ENCODE data around the gene SPHK2.
"Not testable (repeated sequence)": the region's sequence is repeated elsewhere in the genome, so short reads cannot be mapped to it uniquely, and the experiment has no call there.

Gene SPHK2

GRCh38 chr19:48618916-48619691 lies at the start of gene SPHK2, which contains the start of gene RPL18:
Gene SPHK2 (plus strand): TSS chr19:48619506. CDS start chr19:48620515, 1,009 bp downstream.
Gene RPL18 (minus strand): TSS chr19:48619178. CDS start chr19:48619143, 35 bp downstream.
- DNase-seq: peak; percentile 100

- peak; percentile 25 for DNase-seq
These were observed 49.5 kb upstream of the SPHK2 start for GRCh38 chr19:48569814-48570213.

- DNase-seq: peak; percentile 97
These were observed 47.7 kb upstream of the SPHK2 start for GRCh38 chr19:48571378-48572162.

GRCh38 chr19:48573163-48573505 lies 46.2 kb upstream of the SPHK2 start:
- DNase-seq: peak; percentile 38

DNA sequence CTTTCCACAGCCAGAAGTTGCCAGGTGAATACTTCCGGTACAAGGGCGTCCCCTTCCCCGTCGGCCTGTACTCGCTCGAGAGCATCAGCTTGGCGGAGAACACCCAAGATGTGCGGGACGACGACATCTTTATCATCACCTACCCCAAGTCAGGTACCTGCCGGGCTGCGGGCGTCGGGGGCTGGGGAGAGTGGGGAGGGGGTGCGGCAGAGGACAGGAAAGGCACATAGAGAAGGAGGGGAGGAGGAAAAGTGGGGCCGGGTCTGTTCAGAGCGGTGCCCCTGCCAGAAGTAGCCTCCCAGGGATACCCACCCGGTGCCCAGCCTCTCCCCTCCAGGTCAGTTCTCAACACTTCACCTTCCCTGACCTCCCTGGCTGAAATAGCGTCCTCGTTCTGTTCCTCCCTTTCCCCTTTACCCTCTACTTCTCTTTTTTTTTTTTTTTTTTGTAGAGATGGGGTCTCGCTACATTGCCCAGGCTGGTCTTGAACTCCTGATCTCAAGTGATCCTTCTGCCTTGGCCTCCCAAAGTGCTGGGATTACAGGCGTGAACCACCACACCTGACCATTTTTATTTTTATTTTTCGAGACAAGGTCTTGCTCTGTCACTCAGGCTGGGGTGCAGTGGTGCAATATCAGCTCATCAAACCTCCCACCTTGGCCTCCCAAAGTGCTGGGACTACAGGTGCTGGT lies 43.2 kb upstream of the SPHK2 start:
- DNase-seq: no peak

DNA sequence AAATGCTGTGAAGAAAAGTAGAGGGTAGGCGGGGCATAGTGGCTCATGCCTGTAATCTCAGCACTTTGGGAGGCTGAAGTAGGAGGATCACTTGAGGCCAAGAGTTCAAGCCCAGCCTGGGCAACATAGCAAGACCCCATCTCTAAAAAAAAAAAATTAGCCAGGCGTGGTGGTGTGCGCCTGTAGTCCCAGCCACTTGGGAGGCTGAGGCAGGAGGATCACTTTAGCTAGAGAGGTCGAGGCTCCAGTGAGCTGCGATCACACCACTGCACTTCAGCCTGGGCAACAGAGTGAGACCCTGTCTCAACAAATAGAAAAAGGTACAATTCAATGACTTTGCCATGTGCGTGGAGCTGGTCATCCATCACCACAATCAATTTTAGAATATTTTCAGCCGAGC lies 41.4 kb upstream of the SPHK2 start:
- DNase-seq: not testable (repeated sequence)

DNA sequence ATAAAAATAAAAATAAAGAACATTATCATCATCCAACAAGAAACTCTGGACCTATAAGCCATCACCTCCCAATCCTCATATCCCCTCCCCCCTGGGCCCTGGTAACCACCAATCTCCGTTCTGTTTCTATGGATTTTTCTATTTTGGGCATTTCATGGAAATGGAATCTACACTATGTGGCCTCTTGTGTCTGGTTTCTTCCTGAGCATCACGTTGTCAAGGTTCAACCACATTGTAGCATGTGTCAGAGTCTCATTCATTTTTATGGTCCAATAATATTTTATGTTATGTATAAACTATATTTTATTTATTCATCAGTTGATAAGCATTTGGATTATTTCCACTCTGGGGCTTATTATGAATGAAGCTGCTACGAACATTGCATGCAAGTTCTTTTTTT lies 40.4 kb upstream of the SPHK2 start:
- no peak for DNase-seq

GRCh38 chr19:48582168-48582567 lies 37.1 kb upstream of the SPHK2 start:
- DNase-seq: no peak

- no peak for DNase-seq
These were observed 31.9 kb upstream of the SPHK2 start for GRCh38 chr19:48587387-48587786.

- DNase-seq: peak; percentile 96
These were observed 30.5 kb upstream of the SPHK2 start for GRCh38 chr19:48588670-48589401.

DNA sequence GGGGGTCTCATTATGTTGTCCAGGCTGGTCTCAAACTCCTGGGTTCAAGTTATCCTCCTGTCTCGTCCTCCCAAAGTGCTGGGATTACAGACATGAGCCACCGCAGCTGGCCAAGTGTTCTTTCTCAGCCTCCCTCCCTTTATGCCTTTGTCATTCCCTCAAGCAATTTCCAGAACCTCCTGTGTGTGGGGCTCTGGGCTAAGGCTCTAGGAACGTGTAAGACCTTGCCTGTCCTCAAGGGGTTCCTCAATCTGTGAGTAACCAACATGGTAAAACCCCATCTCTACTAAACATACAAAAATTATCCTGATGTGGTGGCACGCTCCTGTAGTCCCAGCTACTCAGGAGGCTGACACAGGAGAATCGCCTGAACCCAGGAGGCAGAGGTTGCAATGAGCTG lies 28.3 kb upstream of the SPHK2 start:
- DNase-seq: peak; percentile 38

DNA sequence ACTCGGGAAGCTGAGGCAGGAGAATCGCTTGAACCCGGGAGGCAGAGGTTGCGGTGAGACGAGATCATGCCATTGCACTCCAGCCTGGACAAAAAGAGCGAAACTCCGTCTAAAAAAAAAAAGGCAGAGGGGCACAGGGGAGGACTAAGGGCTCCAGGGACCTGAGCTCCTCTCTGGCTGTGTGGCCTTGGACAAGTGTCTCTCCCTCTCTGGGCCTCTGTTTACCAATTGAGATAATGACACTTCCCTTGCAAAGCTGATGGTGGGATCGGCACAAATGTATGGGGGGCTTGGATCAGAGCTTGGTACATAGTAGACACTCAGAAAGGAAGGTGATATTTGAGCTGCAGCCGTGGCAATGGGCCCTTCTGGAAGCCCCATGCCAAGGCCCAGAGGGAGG lies 24.1 kb upstream of the SPHK2 start:
- DNase-seq: no peak

DNA sequence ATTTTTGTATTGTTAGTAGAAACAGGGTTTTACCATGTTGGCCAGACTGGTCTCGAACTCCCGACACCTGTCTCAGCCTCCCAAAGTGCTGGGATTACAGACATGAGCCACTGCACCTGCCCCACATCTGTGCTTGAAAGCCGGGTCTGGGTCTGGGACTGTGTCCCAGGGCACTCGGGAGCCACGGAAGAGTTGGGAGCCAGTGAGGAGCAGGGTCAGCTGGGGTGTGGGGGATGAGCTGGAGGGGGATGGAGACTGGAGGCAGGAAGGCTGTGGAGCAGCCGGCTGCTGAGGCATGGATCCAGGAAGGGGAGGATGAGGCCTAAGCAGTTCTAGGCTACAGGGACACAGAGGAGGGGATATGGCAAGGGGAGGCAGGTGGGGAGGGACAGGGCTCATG lies 23.5 kb upstream of the SPHK2 start:
- no peak for DNase-seq

- DNase-seq: no peak
These were observed 23.1 kb upstream of the SPHK2 start for GRCh38 chr19:48596237-48596636.

DNA sequence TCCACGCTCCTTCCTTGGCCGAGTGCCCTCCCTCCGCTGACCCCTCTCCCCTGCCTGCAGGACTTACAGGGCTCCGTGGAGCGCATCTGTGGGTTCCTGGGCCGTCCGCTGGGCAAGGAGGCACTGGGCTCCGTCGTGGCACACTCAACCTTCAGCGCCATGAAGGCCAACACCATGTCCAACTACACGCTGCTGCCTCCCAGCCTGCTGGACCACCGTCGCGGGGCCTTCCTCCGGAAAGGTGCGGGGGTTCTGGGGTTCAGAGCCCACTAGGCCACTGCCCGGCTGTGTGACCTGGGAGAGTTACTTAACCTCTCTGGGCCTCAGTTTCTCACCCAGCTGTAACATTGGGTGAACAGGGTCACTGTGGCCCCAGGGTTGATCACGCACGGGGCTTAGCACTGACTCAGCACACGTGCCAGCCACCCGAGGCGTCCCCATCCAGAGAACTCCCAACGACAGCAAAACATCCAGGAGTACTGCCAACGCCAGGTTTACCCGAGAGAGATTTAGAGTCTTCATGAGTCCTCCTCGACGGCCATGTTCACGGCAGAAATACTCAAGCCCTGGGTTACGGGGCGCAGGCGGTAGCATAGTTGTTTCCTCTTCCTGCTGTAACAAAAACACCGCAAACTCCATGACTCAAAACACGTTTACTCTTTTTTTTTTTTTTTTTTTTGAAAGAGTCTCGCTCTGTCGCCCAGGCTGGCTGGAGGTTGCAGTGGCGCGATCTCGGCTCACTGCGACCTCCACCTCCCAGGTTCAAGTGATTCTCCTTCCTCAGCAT lies 22.4 kb upstream of the SPHK2 start:
- DNase-seq: peak; percentile 46

- no peak for DNase-seq
These were observed 20.2 kb upstream of the SPHK2 start for GRCh38 chr19:48598996-48599700.

DNA sequence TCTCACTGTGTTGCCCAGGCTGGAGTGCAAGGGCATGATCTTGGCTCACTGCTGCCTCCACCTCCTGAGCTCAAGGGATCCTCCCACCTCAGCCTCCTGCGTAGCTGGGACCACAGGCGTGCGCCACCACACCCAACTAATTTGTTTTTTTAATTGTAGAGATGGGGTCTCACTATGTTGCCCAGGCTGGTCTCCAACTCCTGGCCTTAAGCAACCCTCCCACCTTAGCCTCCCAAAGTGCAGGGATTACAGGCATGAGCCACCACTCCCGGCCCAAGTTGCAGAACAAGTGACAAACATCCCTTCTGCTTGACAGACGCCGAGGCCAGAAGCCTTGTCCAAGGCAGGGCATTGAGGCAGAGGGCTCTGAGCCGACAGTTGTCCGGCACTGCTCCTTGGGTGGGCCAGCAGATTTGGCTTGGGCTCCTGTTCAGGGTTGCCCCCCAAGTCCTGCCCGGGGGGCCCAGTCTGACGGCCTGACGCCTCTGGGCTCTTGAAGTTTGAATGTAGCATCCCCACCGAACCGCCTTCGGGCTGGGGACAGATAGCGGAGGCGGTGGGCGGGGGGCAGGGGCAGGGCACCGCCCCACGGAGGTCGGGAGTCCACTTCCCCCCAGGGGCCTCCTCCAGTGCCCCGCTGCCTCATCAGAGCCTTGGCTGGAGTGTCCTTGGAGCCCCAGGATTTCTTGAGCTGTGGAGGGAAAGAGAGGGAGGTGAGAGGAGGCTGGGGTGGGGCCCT lies 18.5 kb upstream of the SPHK2 start:
- DNase-seq: no peak

- peak; percentile 53 for DNase-seq
These were observed 16.3 kb upstream of the SPHK2 start for GRCh38 chr19:48603001-48603400.

- DNase-seq: no peak
These were observed 15.9 kb upstream of the SPHK2 start for GRCh38 chr19:48603449-48603848.

DNA sequence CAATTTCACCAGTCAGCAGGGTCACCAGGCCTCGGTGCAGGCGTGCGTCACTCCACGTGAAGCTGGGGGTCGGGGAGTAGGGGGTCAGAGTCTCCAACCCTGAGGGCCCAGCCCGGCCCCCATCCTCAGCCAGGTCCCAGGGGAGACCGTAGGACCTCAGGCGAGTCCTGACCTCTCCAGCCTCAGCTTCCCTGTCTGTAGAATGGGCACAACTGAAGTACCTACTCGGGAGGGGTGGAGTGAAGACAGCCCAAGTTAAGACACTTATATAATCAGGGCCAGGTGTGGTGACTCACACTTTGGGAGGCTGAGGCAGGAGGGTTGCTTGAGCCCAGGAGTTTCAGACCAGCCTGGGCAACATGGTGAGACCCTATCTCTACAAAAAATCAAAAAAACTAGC lies 15.5 kb upstream of the SPHK2 start:
- no peak for DNase-seq

Data from DMS53 (cell line).